Neural progenitor cell (in vitro differentiated cells): ENCODE results near the gene SH3GLB1.

Experiments used
- CTCF ChIP-seq: fragments of 200-600 bp; sonication (generic); IDR thresholded peaks from 2 replicates; pipeline ENCODE4 v1.5.1; 2017; ENCODE audit warnings: antibody characterized with exemption, mild to moderate bottlenecking
- EZH2 ChIP-seq: fragments of 200-600 bp; sonication (generic); IDR thresholded peaks from 2 replicates; pipeline ENCODE4 v1.6.1; 2017; ENCODE audit warnings: antibody characterized with exemption, mild to moderate bottlenecking, moderate library complexity

- TF ChIP-seq CTCF = no peak
- TF ChIP-seq EZH2 = no peak
Observed at GRCh38 chr1:86687595-86687994, 16.8 kb upstream of the SH3GLB1 start.
